Measurements from ENCODE around the gene GRAMD2A. TPM values are rescaled to one million over a fixed set of nuclear protein-coding genes. Genes with fewer than 3 reads are reported as not detected.

Gene GRAMD2A
- polyA plus RNA-seq, 3 donors: 4.6 to 7.8 (median 6.4) TPM

Other genes with a start within 250 kb of the GRAMD2A start
- 10 to 100 TPM; 33.3 to 37.7 (median 36.2) TPM for gene MYO9A, start 79.6 kb downstream of the GRAMD2A start, polyA plus RNA-seq (ENCODE audit: insufficient read length in 3 of 3)
- 1 to 10 TPM; 7.6 to 8.0 (median 7.9) TPM for gene SENP8, start 79.4 kb downstream of the GRAMD2A start, polyA plus RNA-seq (ENCODE audit: insufficient read length in 3 of 3)
- gene PKM, start 33.4 kb upstream of the GRAMD2A start, polyA plus RNA-seq (ENCODE audit: insufficient read length in 3 of 3): 100 to 1,000 TPM; 681 to 786 (median 709) TPM
- 10 to 100 TPM; 82.1 to 91.9 (median 88.9) TPM for gene PARP6, start 74.8 kb upstream of the GRAMD2A start, polyA plus RNA-seq (ENCODE audit: insufficient read length in 3 of 3)
- 1 to 10 TPM; 2.7 to 3.3 (median 3.0) TPM for gene CELF6, start 122.4 kb upstream of the GRAMD2A start, polyA plus RNA-seq (ENCODE audit: insufficient read length in 3 of 3)
- 100 to 1,000 TPM in 2 of 3 donors, 10 to 100 TPM in 1; 97.9 to 121 (median 116) TPM for gene HEXA, start 178.2 kb upstream of the GRAMD2A start, polyA plus RNA-seq (ENCODE audit: insufficient read length in 3 of 3)
- not detected for gene TMEM202, start 200.5 kb upstream of the GRAMD2A start, polyA plus RNA-seq (ENCODE audit: insufficient read length in 3 of 3)